PC-3 (cell line): ENCODE results near the gene AFAP1L2. TPM values are rescaled to one million over a fixed set of nuclear protein-coding genes. Genes with fewer than 3 reads are reported as not detected.

Source experiments
- ATAC-seq: fragments of 200-7000 bp; cut with Tn5 transposase; 2 replicates; pipeline ENCODE4 v1.9.1; 2020; ENCODE audit warnings: mild to moderate bottlenecking, moderate library complexity
- BruUV-seq: library from RNA; stranded (reverse); fragments of 400-500 nt; replicated peaks from 2 replicates; lab custom pipeline; 2021; lab: Mats Ljungman, UMichigan
- CTCF ChIA-PET: fragments of 300-600 bp; sonication (Branson Sonifier 250); formaldehyde crosslinking; loops from one replicate; lab custom pipeline; 2022; ENCODE audit warnings: antibody characterized with exemption; lab: Charles Lee
- POLR2A ChIA-PET: fragments of 300-600 bp; sonication (Branson Sonifier 250); formaldehyde crosslinking; loops from one replicate; lab custom pipeline; 2022; ENCODE audit warnings: antibody characterized with exemption; ENCODE audit not compliant: unreplicated experiment; lab: Charles Lee
- DNase-seq: peaks from one replicate; pipeline ENCODE4 v3.0.0-alpha.2; 2015
- H2AFZ ChIP-seq: fragments of 300-600 bp; sonication (generic); 2 replicates; pipeline ENCODE4 v1.6.0; 2016; ENCODE audit warnings: antibody characterized with exemption, low read length
- H3F3A ChIP-seq: fragments of 300-600 bp; sonication (generic); one replicate; pipeline ENCODE4 v1.6.0; 2017; ENCODE audit warnings: antibody characterized with exemption, low read length, control low read depth, mild to moderate bottlenecking; ENCODE audit not compliant: unreplicated experiment
- H3K27ac ChIP-seq: fragments of 300-600 bp; sonication (generic); 2 replicates; pipeline ENCODE4 v1.5.1; 2016; ENCODE audit warnings: mild to moderate bottlenecking, low read length
- H3K27me3 ChIP-seq: fragments of 300-600 bp; sonication (generic); 2 replicates; pipeline ENCODE4 v1.6.1; 2016; ENCODE audit warnings: low read length, mixed read lengths
- H3K36me3 ChIP-seq: fragments of 300-600 bp; sonication (generic); 2 replicates; pipeline ENCODE4 v1.6.1; 2016; ENCODE audit warnings: low read depth, mixed run types, low read length, mixed read lengths
- H3K4me1 ChIP-seq: fragments of 300-600 bp; sonication (generic); 2 replicates; pipeline ENCODE4 v1.5.1; 2016; ENCODE audit warnings: low read length; ENCODE audit not compliant: insufficient read depth
- H3K4me2 ChIP-seq: fragments of 300-600 bp; sonication (generic); 2 replicates; pipeline ENCODE4 v1.6.0; 2016; ENCODE audit warnings: low read length
- H3K4me3 ChIP-seq: fragments of 300-600 bp; sonication (generic); 2 replicates; pipeline ENCODE4 v1.5.1; 2016; ENCODE audit warnings: mild to moderate bottlenecking, low read length, mixed read lengths
- H3K79me2 ChIP-seq: fragments of 300-600 bp; sonication (generic); 2 replicates; pipeline ENCODE4 v1.6.1; 2017; ENCODE audit warnings: low read length, mixed read lengths
- H3K9ac ChIP-seq: fragments of 300-600 bp; sonication (generic); 2 replicates; pipeline ENCODE4 v1.6.0; 2016; ENCODE audit warnings: mild to moderate bottlenecking, low read length
- H3K9me2 ChIP-seq: fragments of 300-600 bp; sonication (generic); replicated peaks from 2 replicates; pipeline ENCODE4 v1.6.1; 2016; ENCODE audit warnings: mixed run types, low read length, mixed read lengths
- H3K9me3 ChIP-seq: fragments of 300-600 bp; sonication (generic); 2 replicates; pipeline ENCODE4 v1.6.1; 2016; ENCODE audit warnings: low read length, mixed read lengths
- H4K20me1 ChIP-seq: fragments of 300-600 bp; sonication (generic); 2 replicates; pipeline ENCODE4 v1.6.1; 2016; ENCODE audit warnings: low read length, mixed read lengths
- CTCF ChIP-seq: fragments of 300-600 bp; sonication (generic); conservative IDR thresholded peaks from 2 replicates; pipeline ENCODE4 v1.5.1; 2017; ENCODE audit warnings: antibody characterized with exemption, low read depth, mild to moderate bottlenecking, low read length
- EZH2 ChIP-seq: fragments of 300-600 bp; sonication (generic); IDR thresholded peaks from one replicate; pipeline ENCODE4 v1.6.1; 2017; ENCODE audit warnings: antibody characterized with exemption, mild to moderate bottlenecking, low read length; ENCODE audit not compliant: unreplicated experiment
- EZH2phosphoT487 ChIP-seq: fragments of 300-600 bp; sonication (generic); IDR thresholded peaks from 2 replicates; pipeline ENCODE4 v1.6.1; 2018; ENCODE audit warnings: mild to moderate bottlenecking, antibody characterized with exemption, low read length, borderline replicate concordance
- intact Hi-C: fragments of 100-400 bp; cut with micrococcal nuclease; formaldehyde crosslinking; loops from 2 replicates; pipeline ENCODE4 v1.9.0; 2023
- total RNA-seq: library from RNA; depleted of rRNA; stranded (reverse); fragments of >200 nt; gene quantifications from 2 replicates; pipeline ENCODE4 v1.2.3, GENCODE V29; 2014

AFAP1L2 gene
- total RNA-seq, 1 experiment from 2014 or later, result 0.77 TPM

DNA sequence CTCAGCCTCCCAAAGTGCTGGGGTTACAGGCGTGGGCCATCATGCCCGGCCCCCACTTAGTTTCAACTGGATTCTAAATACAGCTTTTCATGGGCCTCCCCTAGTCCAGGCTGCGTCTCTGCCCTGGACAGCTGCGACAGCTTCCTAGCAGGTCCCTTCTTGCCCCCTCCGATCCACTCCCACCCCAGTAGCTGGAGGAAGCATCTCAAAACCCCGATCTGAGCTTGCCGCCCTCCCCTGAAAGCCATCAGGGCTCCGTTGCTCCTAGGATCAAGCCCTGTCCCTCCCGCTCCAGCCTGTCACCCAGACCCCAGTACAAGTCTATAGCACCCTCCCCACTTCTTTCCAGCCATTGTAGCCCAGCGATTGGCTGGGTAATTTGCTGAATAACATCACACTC, 100.7 kb downstream of the AFAP1L2 start:
- BruUV-seq, result no TSS peak
- intact Hi-C loops, result loop anchor here (10.0 kb wide), 1 partner anchor 481 kb away; no protein-coding TSS in a partner anchor
- ChIA-PET POLR2A (no interaction called here), CTCF (interaction anchor here (0.5 to 1.6 kb wide), 7 partner anchors 100 to 405 kb away, joined by 3 to 9 read pairs (median 4); no protein-coding TSS in a partner anchor)
- no peak overlapping the region for H3K4me3 ChIP-seq
- H3K9me2 ChIP-seq, result no peaks in the 10 kb centered on the region
- ATAC-seq (no peak), DNase-seq (no peak)
- peaks cover 12% of the 10 kb centered on the region for H3K4me1 ChIP-seq
- TF ChIP-seq EZH2phosphoT487 (no peak), CTCF (no peak), EZH2 (no peak)
- H3K9ac ChIP-seq, result no peak overlapping the region
- H3K36me3 ChIP-seq, result no peaks in the 10 kb centered on the region
- no peaks in the 10 kb centered on the region for H3F3A ChIP-seq
- no peak overlapping the region for H2AFZ ChIP-seq
- no peaks in the 10 kb centered on the region for H3K27me3 ChIP-seq
- peak overlapping the region; percentile 88; the same call in 1 of the 2 replicates for H3K4me2 ChIP-seq
- H3K9me3 ChIP-seq, result no peaks in the 10 kb centered on the region
- no peak overlapping the region for H3K27ac ChIP-seq
- no peaks in the 10 kb centered on the region for H3K79me2 ChIP-seq
- H4K20me1 ChIP-seq, result no peaks in the 10 kb centered on the region

GRCh38 chr10:114301951-114302710, 102.2 kb downstream of the AFAP1L2 start:
- Histone ChIP-seq H3K4me2 (no peak overlapping the region), H4K20me1 (no peaks in the 10 kb centered on the region), H2AFZ (no peak overlapping the region), H3K9me3 (no peaks in the 10 kb centered on the region), H3K27ac (no peak overlapping the region), H3K9me2 (no peaks in the 10 kb centered on the region), H3K9ac (no peak overlapping the region), H3F3A (no peaks in the 10 kb centered on the region), H3K4me1 (peaks cover 10% of the 10 kb centered on the region), H3K27me3 (no peaks in the 10 kb centered on the region), H3K4me3 (no peak overlapping the region), H3K36me3 (no peaks in the 10 kb centered on the region), H3K79me2 (no peaks in the 10 kb centered on the region)
- CTCF ChIA-PET, result no interaction called here
- DNase-seq (peak; percentile 10), ATAC-seq (no peak)
- POLR2A ChIA-PET, result no interaction called here
- BruUV-seq, result no TSS peak
- intact Hi-C loops, result loop anchor here (10.0 kb wide), 1 partner anchor 483 kb away; no protein-coding TSS in a partner anchor
- TF ChIP-seq EZH2phosphoT487, result no peak
- no peak for TF ChIP-seq EZH2
- no peak for TF ChIP-seq CTCF

GRCh38 chr10:114301177-114301576, 103.1 kb downstream of the AFAP1L2 start:
- POLR2A ChIA-PET, result no interaction called here
- no peaks in the 10 kb centered on the region for H3K36me3 ChIP-seq
- peak; percentile 76 for DNase-seq

More at GRCh38 chr10:114301177-114301576, 103.1 kb downstream of the AFAP1L2 start:
- intact Hi-C loops, result loop anchor here (10.0 kb wide), 1 partner anchor 484 kb away; no protein-coding TSS in a partner anchor
- Histone ChIP-seq H3K27ac (no peak overlapping the region), H3F3A (no peaks in the 10 kb centered on the region), H3K27me3 (no peaks in the 10 kb centered on the region), H3K4me1 (peaks cover 5% of the 10 kb centered on the region; the same call in 1 of the 2 replicates), H3K9me2 (no peaks in the 10 kb centered on the region), H3K9me3 (no peaks in the 10 kb centered on the region), H3K4me2 (no peak overlapping the region), H3K4me3 (no peak overlapping the region), H3K79me2 (no peaks in the 10 kb centered on the region), H4K20me1 (no peaks in the 10 kb centered on the region), H2AFZ (no peak overlapping the region), H3K9ac (no peak overlapping the region)
- TF ChIP-seq EZH2phosphoT487 (no peak), CTCF (peak; percentile 63), EZH2 (no peak)
- no TSS peak for BruUV-seq
- ATAC-seq, result peak; percentile 51
- CTCF ChIA-PET, result interaction anchor here (0.6 kb wide), 1 partner anchor 98 kb away, joined by 3 read pairs; no protein-coding TSS in a partner anchor
